ENCODE results near the gene CDK15. TPM values are rescaled to one million over a fixed set of nuclear protein-coding genes. Genes with fewer than 3 reads are reported as not detected.

The CDK15 gene
- total RNA-seq, 2 donors from 2014 or later, result not detected

DNA sequence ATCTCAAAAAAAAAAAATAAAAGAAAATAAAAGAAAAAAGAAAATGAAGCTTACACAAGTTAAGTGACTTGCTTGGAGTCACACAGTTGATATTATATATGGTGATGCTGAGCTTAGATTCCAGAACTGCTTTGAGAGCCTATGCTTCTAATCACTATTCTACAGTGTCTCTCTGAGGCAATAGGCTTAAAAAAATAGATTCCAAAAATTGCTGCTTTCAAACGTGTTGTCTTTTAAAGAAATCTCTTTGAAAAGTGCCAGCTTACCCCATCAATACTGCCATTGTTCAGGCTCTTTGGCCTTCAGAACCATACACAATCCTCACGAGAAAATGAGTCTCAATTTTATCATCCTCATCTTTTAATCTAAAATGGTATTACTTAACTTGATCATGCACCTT is 102.6 kb downstream of the CDK15 start:
- Mint-ChIP-seq H3K27me3 (peaks cover 20% of the 10 kb centered on the region), H3K4me3 (no peak overlapping the region), H3K36me3 (ENCODE audit: low read depth) (no peaks in the 10 kb centered on the region), H3K4me1 (peaks cover 6% of the 10 kb centered on the region), H3K9me3 (no peaks in the 10 kb centered on the region), H3K27ac (no peak overlapping the region)
- no peak for ATAC-seq (replicated peaks)

DNA sequence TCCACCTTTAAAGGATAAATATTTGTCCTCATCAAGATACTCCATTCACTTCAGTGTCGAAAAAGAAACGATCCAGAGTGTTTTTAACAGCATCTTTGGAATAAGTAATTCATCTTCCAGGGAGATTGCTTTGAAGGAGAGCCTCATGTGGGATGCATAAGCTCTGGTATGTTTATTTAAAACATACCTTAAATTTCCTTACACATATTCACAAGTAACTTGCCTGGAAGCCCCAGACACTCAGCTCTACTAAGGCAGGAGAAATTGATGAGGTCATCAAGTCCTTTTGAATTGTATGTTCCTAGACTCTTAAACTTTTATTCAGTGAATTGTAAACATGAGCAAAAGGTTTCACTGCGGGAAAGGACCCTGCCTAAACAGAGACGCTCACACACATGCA is 103.0 kb downstream of the CDK15 start:
- Mint-ChIP-seq H3K4me1 (peaks cover 6% of the 10 kb centered on the region), H3K27ac (no peak overlapping the region), H3K9me3 (no peaks in the 10 kb centered on the region), H3K27me3 (peaks cover 18% of the 10 kb centered on the region), H3K4me3 (peak overlapping the region; percentile 24), H3K36me3 (ENCODE audit: low read depth) (no peaks in the 10 kb centered on the region)
- ATAC-seq (replicated peaks), result no peak

DNA sequence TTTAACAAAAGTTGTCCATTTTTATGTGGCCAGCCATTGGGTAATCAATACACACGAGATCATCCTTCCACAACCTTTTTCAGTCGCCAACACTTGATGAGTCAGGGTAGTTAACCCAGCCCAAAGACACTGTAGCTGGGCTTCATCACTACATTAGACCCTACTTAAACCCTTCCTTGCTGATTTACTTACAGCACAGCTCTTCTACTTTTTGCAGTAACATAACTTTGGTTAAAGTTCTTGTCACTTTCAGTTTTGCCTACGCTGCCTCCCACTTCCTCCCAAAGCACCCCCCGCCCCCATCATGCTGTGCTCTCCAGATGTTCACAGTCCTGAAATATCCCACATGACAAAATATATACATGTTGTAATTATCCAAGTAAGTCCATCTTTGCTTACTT is 103.6 kb downstream of the CDK15 start:
- no peak overlapping the region for H3K27ac Mint-ChIP-seq
- peaks cover 6% of the 10 kb centered on the region for H3K4me1 Mint-ChIP-seq
- peaks cover 15% of the 10 kb centered on the region for H3K27me3 Mint-ChIP-seq
- H3K9me3 Mint-ChIP-seq, result no peaks in the 10 kb centered on the region
- peak overlapping the region; percentile 24 for H3K4me3 Mint-ChIP-seq
- H3K36me3 Mint-ChIP-seq (ENCODE audit: low read depth), result no peaks in the 10 kb centered on the region
- ATAC-seq (replicated peaks), result no peak

DNA sequence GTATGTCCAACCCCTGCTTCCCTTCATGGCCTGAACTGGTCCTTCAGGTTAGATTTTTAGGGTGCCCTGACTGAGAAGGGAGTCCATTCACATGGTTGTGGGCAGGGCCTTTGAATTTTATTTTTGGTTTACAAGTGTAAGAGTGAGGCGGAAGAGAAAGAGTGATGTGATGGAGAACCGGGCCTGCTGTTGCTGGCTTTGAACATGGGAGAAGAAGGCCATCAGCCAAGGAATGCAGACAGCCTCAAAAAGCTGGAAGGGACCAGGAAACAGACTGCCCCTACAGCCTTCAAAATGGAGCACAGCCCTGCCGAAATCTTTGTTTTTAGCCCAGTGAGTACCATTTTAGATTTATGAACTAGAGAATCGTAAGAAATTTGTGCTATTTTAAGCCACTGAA is 105.0 kb downstream of the CDK15 start:
- H3K36me3 Mint-ChIP-seq (ENCODE audit: low read depth), result no peaks in the 10 kb centered on the region
- H3K9me3 Mint-ChIP-seq, result no peaks in the 10 kb centered on the region
- no peak overlapping the region for H3K4me3 Mint-ChIP-seq
- peaks cover 6% of the 10 kb centered on the region for H3K4me1 Mint-ChIP-seq
- ATAC-seq (replicated peaks), result no peak
- no peak overlapping the region for H3K27ac Mint-ChIP-seq
- peaks cover 9% of the 10 kb centered on the region for H3K27me3 Mint-ChIP-seq

DNA sequence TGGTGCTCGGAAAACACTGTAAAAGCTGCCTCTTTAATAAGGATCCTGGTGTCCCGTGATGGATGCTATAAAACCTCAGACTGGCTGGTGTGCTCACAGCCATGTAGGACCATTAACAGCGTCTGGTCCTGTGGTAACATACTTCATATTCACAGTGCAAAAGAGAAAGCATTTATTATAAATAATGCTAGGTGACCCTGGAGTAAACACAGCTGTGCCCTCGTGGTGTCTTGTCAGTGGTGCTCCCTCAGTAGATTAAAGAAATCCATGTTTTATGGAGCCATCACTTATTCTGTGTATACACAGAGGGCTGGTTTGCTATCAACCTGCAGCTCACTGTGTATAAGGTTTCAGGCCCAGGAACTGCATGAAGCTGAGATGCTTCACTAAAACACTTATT is 106.9 kb downstream of the CDK15 start:
- Mint-ChIP-seq H3K4me1 (peaks cover 6% of the 10 kb centered on the region), H3K27me3 (peaks cover 3% of the 10 kb centered on the region), H3K27ac (no peak overlapping the region), H3K9me3 (no peaks in the 10 kb centered on the region), H3K4me3 (no peak overlapping the region), H3K36me3 (ENCODE audit: low read depth) (no peaks in the 10 kb centered on the region)
- no peak for ATAC-seq (replicated peaks)

DNA sequence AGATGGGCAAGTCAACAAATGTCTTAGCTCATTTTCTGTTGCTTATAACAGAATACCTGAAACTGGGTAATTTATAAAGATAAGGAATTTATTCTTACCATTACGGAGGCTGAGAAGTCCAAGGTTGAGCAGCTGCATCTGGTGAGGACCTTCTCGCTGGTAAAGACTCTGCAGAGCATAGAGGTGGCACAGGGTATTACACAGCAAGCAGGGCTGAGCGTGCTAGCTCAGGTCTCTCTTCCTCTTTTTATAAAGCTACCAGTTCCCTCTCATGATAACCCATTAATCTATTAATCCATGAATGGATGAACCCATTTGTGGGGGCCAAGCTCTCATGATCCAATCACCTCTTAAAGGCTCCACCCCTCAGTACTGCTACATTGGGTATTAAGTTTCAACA is 109.1 kb downstream of the CDK15 start:
- no peak for ATAC-seq (replicated peaks)
- Mint-ChIP-seq H3K4me1 (no peaks in the 10 kb centered on the region), H3K27me3 (peaks cover 3% of the 10 kb centered on the region), H3K27ac (no peak overlapping the region), H3K9me3 (no peaks in the 10 kb centered on the region), H3K36me3 (ENCODE audit: low read depth) (no peaks in the 10 kb centered on the region), H3K4me3 (no peak overlapping the region)

DNA sequence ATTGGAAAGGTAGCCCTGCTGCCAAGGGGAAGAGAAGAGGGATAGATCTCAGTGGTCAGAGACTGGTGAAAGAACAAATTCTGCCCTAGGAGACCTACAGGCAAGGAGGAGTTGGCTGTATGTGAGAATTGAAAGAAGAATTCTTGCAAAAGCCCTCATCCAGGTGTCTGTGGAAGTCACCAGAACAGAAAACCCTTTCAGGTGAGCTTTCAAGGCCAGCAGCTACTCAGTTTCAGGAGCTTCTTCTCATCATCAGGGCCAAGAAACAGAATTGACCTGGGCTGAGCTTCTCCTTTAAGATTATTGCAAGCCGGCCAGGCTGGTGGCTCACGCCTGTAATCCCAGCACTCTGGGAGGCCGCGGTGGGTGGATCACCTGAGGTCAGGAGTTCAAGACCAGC is 110.2 kb downstream of the CDK15 start:
- no peak overlapping the region for H3K27ac Mint-ChIP-seq
- no peaks in the 10 kb centered on the region for H3K36me3 Mint-ChIP-seq (ENCODE audit: low read depth)
- H3K27me3 Mint-ChIP-seq, result peaks cover 3% of the 10 kb centered on the region
- H3K4me1 Mint-ChIP-seq, result no peaks in the 10 kb centered on the region
- H3K9me3 Mint-ChIP-seq, result no peaks in the 10 kb centered on the region
- no peak overlapping the region for H3K4me3 Mint-ChIP-seq
- ATAC-seq (replicated peaks), result no peak

DNA sequence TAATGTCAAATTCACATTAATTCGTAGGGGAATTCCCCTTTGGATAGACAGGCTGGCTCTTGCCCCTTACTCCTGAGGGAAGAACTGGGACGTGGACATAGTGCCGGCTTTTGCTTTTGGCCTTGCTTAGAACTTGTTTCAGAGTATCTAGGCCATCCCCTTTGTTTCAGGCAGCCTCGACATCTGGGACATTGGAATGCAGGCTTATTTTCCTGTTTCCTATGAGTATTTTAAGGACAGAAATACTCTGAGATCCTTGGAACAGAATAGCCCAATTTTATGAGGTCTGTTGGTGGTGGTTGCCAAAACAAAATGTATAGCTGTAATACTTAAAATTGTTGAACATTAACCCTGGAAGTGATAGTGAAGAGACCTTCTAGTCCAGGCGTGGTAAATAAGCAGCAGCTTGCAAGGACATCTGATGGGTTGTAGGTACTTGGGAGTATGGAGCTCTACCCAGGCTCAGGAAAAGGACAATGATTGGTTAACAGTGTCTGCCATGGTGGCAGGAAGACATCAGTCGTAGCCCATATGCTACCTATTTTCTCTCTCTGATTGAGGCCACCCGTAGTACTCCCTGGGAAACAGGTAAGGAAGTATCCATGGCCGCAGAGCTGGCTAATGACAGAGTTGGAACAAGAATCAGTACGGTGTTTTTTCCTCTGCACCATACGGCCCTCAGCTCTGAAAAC is 112.4 kb downstream of the CDK15 start:
- H3K4me1 Mint-ChIP-seq, result no peaks in the 10 kb centered on the region
- peaks cover 6% of the 10 kb centered on the region for H3K27me3 Mint-ChIP-seq
- no peak for ATAC-seq (replicated peaks)
- no peak overlapping the region for H3K4me3 Mint-ChIP-seq
- H3K27ac Mint-ChIP-seq, result no peak overlapping the region
- no peaks in the 10 kb centered on the region for H3K9me3 Mint-ChIP-seq
- H3K36me3 Mint-ChIP-seq (ENCODE audit: low read depth), result no peaks in the 10 kb centered on the region

DNA sequence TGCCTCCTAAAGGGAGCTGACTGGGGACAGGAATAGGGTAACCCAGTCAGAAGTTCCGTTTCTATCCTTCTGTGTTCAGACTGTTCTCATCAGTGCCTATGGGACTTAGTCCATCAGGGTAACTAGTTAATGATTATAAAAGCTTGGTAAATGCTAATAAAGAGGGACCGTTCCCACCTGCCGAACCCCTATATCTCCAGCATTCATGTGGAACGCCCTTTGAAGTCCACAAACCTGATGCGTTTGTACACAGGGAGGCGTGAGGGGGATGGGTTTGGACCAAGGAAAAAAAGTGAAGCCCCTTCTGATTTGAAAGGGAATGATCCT is 112.9 kb downstream of the CDK15 start:
- no peak for ATAC-seq (replicated peaks)
- Mint-ChIP-seq H3K4me1 (no peaks in the 10 kb centered on the region), H3K36me3 (ENCODE audit: low read depth) (no peaks in the 10 kb centered on the region), H3K27me3 (peaks cover 6% of the 10 kb centered on the region), H3K4me3 (no peak overlapping the region), H3K27ac (no peak overlapping the region), H3K9me3 (no peaks in the 10 kb centered on the region)

DNA sequence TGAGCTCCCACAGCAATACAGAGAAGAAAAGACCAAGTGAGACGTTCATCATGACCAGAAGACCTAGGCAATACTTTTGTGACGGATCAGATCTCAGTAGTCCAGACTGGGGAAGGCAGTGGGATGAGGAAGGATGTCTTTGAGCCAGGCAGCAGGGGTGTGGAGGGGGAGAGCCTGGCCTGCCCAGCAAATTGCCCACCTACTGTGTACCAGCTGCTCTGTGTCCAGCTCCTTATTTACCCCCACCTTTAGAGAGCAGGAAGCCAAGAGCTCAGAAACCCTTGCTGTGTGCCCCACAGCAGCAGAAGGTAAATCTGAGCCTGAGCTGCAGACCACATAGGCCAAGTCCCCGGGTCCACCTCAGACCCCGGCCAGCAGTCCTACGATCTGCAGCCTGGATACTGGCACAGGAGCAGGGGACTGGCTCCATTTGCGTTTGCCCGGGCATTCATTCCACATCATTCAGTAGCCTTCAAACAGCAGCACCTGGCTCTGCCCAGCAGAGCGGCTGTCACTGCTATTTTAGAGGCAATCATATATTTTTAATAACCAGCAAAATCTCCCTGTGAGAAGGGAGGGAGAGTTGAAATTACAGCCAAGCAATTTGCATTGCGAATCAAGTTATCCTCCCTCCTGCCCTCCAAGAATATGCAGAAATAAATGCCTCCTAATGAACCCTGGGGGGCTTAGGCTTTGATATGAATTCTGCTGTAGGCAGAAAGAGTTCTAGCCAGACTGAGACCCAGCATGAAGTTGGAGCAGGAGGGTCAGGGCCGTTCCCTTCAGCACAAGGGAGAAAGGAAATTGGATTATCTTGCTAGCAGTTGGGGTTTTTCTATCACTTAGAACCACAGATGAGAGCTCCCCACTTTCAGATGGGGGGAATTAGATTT is 117.3 kb downstream of the CDK15 start:
- no peaks in the 10 kb centered on the region for H3K9me3 Mint-ChIP-seq
- ATAC-seq (replicated peaks), result no peak
- no peaks in the 10 kb centered on the region for H3K4me1 Mint-ChIP-seq
- H3K27me3 Mint-ChIP-seq, result peaks cover 21% of the 10 kb centered on the region
- no peak overlapping the region for H3K4me3 Mint-ChIP-seq
- H3K36me3 Mint-ChIP-seq (ENCODE audit: low read depth), result no peaks in the 10 kb centered on the region
- H3K27ac Mint-ChIP-seq, result no peak overlapping the region

DNA sequence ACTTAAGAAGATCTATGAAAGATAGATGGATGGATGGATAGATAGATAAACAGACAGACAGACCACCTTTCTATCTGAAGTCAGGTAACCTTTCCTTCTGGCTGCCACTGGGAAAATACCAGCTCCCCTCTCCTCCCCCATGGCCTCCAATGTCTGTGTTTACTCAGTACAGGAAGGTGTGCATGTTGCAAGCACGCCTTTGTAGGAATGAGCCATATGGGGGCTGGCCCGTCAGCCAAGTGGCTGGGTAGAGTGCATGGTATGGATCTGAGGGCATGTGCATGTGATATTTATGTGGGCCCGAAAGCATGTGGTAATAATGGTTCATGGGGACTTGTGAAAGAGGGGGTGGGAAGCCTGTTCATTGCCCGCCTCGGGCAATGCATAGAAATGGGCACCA is 118.1 kb downstream of the CDK15 start:
- Mint-ChIP-seq H3K4me1 (no peaks in the 10 kb centered on the region), H3K27me3 (peaks cover 21% of the 10 kb centered on the region), H3K36me3 (ENCODE audit: low read depth) (no peaks in the 10 kb centered on the region), H3K27ac (no peak overlapping the region), H3K9me3 (no peaks in the 10 kb centered on the region), H3K4me3 (no peak overlapping the region)
- no peak for ATAC-seq (replicated peaks)

DNA sequence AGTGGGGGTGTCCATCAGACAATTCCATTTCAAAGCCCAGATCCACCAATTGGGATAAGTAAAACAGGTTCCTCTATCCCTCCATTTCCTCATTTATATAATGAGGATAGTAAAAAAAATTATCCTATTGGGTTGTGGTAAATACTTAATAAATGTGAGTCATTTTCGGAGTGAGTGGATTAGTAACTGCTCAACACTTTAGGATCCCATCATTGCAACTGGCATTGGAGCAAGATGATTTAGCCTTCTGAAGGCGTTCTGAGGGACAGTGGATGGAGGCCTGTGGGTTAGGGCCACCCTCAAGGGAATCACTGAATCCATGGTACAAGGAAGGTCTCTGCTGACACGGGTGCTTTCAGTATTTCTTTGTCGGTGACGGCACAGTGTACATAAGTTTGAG is 118.7 kb downstream of the CDK15 start:
- Mint-ChIP-seq H3K27me3 (peaks cover 21% of the 10 kb centered on the region), H3K4me3 (no peak overlapping the region), H3K36me3 (ENCODE audit: low read depth) (no peaks in the 10 kb centered on the region), H3K9me3 (no peaks in the 10 kb centered on the region), H3K4me1 (no peaks in the 10 kb centered on the region), H3K27ac (no peak overlapping the region)
- ATAC-seq (replicated peaks), result no peak

DNA sequence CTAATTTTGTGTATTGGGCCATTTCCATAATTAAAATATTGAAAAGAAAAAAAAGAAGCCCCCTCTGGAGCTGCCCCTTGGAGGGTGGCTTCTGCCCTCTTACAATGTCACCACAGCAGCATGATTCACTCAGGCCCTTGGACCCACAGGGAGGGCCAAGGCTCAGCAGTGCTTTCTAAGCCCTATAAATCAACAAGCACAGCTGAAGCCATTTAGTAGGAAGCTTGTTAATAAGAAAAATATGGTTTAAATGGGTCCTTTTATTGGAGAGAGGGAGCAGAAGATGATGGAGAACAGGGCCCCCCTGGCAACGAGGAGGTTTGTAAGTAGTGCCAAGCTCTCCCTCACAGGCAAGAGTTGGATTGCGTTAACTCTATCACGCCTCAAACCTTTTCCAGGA is 119.7 kb downstream of the CDK15 start:
- no peak overlapping the region for H3K27ac Mint-ChIP-seq
- ATAC-seq (replicated peaks), result no peak
- no peaks in the 10 kb centered on the region for H3K9me3 Mint-ChIP-seq
- no peaks in the 10 kb centered on the region for H3K4me1 Mint-ChIP-seq
- no peak overlapping the region for H3K4me3 Mint-ChIP-seq
- no peaks in the 10 kb centered on the region for H3K36me3 Mint-ChIP-seq (ENCODE audit: low read depth)
- H3K27me3 Mint-ChIP-seq, result peaks cover 21% of the 10 kb centered on the region

DNA sequence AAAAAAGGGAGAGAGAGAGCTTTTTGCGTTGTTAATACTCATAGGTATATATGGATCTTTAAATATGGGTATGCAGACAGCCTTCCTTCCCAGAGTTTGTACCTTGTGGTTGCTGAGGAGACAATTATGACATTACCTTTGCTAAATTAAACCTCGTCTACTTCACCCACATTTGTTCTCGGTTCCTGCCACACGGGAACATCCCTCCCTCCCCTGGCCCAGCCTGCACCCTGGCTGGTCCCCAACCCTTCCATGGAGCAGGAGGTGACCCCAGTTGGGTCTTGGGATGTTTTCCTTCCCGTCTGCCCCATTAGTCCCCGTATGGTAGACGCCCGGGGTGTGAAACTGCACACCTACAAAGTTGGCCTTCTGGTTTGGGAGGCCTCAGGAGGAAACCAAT is 122.0 kb downstream of the CDK15 start:
- ATAC-seq (replicated peaks), result no peak
- Mint-ChIP-seq H3K4me3 (no peak overlapping the region), H3K9me3 (no peaks in the 10 kb centered on the region), H3K4me1 (no peaks in the 10 kb centered on the region), H3K36me3 (ENCODE audit: low read depth) (no peaks in the 10 kb centered on the region), H3K27ac (no peak overlapping the region), H3K27me3 (peaks cover 23% of the 10 kb centered on the region)

DNA sequence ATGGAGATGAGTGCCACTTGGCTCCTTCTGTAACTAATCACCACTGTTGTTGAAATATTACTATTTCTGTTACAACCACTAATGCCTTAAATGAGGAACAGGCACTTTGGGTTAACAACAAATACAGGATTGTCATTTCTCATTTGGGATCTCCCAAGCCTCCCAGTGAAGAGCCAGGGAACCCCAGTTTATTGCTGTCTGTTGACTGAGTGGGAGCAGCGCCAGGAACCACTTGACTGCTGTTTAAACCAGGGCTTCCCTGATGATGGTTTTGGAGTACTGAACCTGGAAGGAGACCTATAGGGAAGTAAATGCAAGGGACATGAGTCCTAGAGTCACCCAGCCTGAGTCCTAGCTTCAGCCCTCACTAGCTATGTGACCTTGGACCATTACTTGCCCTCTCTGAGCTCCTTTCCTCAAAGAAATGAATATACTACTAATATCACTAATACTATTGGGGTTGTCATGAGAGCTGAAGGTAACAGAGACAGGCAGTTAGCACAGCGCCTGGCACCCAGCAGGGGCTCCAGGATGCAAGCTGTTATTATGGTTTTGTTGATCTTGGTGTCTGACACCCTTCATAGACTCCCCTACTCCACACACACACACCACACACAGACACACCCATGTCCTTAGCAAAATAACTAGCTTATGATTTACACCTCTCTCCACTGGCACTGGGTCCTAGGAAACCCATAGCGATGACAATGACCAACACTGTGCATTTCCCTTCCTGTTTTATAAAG is 123.1 kb downstream of the CDK15 start:
- H3K4me3 Mint-ChIP-seq, result no peak overlapping the region
- H3K27me3 Mint-ChIP-seq, result peaks cover 21% of the 10 kb centered on the region
- ATAC-seq (replicated peaks), result no peak
- no peaks in the 10 kb centered on the region for H3K9me3 Mint-ChIP-seq
- H3K4me1 Mint-ChIP-seq, result no peaks in the 10 kb centered on the region
- no peaks in the 10 kb centered on the region for H3K36me3 Mint-ChIP-seq (ENCODE audit: low read depth)
- no peak overlapping the region for H3K27ac Mint-ChIP-seq

All from activated T-helper 17 cell treated with anti-CD3 and anti-CD28 coated beads, Interleukin-2, amount 50 U/mL, for 72 hours (primary cell).